GM19455 (cell line): ENCODE data around the gene GP1BB.

Experiments
- ATAC-seq: cut with Tn5 transposase; IDR thresholded peaks from one replicate; pipeline ENCODE4 v1.9.1; 2021; ENCODE audit not compliant: unreplicated experiment

The GP1BB gene

GRCh38 chr22:19713650-19714311 lies 9.6 kb upstream of the GP1BB start:
- ATAC-seq, result no peak

GRCh38 chr22:19714312-19715187 lies 8.8 kb upstream of the GP1BB start, which contains the start of gene SEPTIN5:
Gene SEPTIN5, plus strand, starts transcription at chr22:19714503. Its CDS starts 86 bp downstream, at chr22:19714589.
- ATAC-seq, result no peak

GRCh38 chr22:19715188-19715930 lies 8.0 kb upstream of the GP1BB start:
- no peak for ATAC-seq

GRCh38 chr22:19716041-19716828 lies 7.1 kb upstream of the GP1BB start:
- ATAC-seq, result no peak

- ATAC-seq, result no peak
Measured at GRCh38 chr22:19716829-19717105, 6.6 kb upstream of the GP1BB start.

GRCh38 chr22:19717181-19717580 lies 6.2 kb upstream of the GP1BB start:
- ATAC-seq, result no peak

- ATAC-seq, result no peak
Measured at GRCh38 chr22:19717691-19718455, 5.5 kb upstream of the GP1BB start.

- no peak for ATAC-seq
Measured at GRCh38 chr22:19718456-19719049, 4.8 kb upstream of the GP1BB start.

- ATAC-seq, result no peak
Measured at GRCh38 chr22:19719050-19719482, 4.3 kb upstream of the GP1BB start.

- ATAC-seq, result no peak
Measured at GRCh38 chr22:19719488-19720021, 3.8 kb upstream of the GP1BB start.

- no peak for ATAC-seq
Measured at GRCh38 chr22:19720150-19720827, 3.0 kb upstream of the GP1BB start.

- ATAC-seq, result no peak
Measured at GRCh38 chr22:19720999-19721329, 2.4 kb upstream of the GP1BB start.

GRCh38 chr22:19721330-19722177 lies 1.8 kb upstream of the GP1BB start:
- no peak for ATAC-seq

- ATAC-seq, result no peak
Measured at GRCh38 chr22:19722178-19722981, 959 bp upstream of the GP1BB start.

GRCh38 chr22:19722982-19723231 lies 432 bp upstream of the GP1BB start:
- ATAC-seq, result no peak

GRCh38 chr22:19723983-19724827 lies 866 bp downstream of the GP1BB start:
- no peak for ATAC-seq
